ENCODE measurements around the gene CENPP.
"Not testable (repeated sequence)": the region's sequence is repeated elsewhere in the genome, so short reads cannot be mapped to it uniquely, and the experiment has no call there.

The CENPP gene

DNA sequence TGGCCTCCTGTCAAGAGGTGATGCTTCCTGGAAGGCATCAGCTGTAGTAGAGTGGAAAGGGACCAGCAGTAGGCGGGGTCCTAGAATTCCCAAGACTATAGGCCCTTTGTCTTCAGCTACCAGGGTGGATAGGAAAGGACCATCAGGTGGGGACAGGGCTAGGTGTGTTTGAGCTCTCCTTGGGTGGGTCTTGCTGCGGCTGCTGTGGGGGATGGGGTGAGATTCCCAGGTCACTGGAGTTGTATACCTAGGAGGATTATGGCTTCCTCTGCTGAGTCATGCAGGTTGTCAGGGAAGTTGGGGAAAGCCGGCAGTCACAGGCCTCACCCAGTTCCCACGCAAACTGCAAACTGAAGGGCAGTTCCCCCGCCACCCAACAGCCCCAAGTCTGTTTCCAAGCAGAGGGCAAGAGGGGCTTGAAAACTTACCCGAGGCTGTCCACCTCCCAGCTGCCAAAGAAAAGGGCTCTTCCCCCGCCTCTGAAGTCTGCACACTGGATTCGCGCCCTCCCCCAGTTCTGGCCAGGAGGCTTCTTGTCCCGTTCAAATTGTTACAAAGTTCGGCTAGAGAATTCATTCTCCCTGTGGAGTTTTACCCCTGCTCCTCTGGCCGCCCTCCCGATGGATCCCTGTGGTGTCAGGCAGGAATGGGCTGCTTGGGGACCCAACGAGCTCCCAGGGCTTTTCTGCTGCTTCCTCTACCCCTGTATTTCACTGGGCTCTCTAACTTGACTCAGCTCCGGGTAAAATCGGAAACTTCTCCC lies 233.0 kb downstream of the CENPP start:
- no peak for DNase-seq

DNA sequence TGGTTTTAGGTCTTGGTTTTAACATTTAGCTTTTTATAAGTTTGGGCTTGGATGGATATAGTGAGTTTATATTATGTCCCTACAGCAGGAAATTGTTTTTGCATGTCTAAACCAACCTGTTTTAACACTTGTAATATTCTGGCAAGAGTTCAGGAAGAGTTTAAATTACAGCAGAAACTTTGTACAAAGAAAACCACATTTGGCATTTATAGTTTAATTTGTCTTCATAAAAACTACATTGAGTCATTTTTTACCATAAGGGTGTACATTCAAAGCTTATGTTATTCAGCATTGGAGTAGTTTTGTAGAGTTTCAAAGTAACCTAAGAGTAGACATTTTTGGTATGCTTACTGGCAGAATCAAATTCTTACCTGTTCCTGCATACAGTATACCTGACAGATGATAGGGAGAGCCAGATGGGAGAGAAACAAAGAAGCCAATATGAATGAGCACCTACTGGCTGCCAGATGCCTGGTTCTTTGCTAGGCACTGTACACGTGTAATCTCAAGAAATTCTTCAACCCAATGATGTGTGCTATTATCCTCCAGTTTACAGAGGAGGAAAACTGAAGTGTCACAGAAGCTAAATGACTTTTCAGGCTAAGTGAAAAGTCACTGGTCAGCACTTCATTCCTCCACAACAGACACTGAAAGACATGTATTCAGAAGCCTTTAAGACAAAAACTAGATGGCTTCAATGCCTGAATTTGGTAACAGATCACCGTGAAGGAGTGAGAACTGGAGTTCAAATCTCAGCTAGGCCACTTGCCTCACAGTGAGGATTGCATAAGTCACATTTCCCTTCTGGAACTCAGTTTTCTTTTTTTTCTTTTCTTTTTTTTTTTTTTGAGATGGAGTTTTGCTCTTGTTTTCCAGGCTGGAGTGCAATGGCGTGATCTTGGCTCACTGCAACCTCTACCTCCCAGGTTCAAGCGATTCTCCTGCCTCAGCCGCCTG lies 235.9 kb downstream of the CENPP start:
- no peak for DNase-seq

DNA sequence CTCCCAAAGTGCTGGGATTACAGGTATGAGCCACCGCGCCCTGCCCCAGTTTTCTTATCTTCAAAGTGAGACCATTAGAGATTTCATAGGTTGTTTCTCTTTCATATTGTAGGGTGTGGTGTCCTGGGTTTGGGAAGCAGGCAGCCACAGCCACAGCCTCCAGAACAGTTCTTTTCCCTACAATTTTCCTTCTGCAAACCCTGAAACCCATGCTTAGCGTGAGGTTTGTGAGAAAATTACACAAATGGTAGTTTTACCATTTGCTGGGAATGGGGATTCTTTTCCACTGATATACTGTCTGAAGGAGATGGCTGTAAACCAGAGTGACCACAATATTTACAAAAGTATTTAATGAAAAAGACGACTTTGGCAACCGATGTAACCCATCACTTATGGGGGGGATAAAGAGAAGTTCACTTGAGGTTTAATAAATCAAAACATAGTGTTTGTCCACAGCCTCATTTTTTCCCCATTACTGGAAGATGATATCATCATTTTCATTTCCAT lies 236.8 kb downstream of the CENPP start:
- DNase-seq = no peak

DNA sequence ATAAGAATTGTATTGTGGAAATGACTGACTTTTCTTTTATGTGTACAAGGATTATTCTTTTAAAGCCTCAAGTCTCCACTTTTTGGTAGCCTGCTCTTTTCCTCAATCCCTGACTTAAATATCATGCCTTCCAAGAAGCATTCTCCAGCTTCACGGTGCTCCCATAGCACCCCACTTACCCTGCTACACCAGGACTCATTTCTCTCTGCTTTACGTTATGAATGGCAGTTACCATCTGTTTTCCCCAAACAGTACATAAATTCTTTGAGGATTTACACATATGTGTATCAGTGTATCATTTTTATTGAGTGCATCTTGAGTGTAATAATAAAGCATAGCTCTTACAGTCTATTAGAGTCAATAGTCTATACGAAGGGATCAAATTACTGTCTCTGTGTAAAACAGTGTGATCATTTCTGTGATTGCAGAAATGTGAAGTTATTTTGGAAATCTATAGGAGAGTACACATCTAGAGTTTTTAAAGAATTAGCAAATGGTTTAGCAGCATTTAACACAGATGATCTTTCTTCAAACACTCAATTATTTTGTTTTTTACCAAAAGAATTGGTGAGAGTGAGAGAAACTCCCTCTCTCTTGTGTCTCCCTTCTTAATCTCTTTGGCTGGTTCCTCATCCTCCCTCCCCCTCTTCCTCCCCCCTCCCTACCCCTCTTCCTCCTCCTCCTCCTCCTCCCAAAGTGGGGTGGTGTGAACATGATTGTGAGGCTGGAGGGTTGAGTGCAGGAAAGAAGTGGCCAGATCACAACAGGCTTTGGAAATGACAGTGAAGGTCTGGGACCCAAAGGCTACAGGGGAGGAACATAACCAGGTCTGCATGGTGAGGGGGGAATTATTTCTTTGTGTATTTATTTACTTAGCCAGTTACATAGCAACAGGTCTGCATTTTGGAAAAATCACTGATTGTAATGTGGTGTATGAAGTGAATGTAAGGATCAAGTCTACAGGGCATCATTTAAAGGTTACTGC lies 237.7 kb downstream of the CENPP start:
- no peak for DNase-seq

DNA sequence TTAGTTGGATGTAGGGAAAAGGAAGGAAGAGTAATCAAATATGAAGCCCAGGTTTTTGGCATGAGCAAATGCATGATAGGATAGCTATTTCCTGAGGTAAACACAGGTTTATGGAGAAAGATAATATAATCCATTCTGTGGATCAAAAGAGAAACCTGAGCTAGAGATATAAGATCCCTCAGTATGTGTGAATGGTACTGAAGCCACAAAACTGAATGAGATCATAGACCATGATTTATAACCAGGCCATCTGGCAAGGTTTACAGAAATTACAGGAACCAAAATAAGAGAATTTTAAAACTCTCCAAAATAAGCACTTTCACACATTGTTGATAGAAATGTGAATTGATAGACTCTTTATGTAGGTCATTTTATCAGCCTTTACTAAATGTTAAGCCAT lies 238.8 kb downstream of the CENPP start:
- DNase-seq = no peak

DNA sequence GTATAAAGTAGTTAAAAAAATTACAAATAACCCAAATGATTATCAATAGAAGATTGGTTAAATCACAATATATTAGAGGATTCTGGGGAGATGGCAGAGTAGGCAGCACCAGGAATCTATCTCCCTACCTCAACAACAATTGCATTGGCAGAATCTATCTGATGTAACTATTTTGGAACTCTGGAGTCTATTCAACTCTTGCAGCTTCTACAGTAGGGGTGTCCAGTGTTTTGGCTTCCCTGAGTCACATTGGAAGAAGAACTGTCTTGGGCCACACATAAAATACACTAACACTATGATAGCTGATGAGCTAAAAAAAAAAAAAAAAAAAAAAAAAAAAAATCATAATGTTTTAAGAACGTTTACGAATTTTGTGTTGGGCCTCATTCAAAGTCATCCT lies 239.2 kb downstream of the CENPP start:
- DNase-seq = no peak

DNA sequence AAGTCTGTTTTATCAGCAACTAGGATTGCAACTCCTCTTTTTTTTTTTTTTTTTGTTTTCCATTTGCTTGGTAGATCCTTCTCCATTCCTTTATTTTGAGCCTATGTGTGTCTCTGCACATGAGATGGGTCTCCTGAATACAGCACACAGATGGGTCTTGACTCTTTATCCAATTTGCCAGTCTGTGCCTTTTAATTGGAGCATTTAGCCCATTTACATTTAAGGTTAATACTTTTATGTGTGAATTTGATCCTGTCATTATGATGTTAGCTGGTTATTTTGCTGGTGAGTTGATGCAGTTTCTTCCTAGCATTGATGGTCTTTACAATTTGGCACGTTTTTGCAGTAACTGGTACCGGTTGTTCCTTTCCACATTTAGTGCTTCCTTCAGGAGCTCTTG lies 246.1 kb downstream of the CENPP start:
- not testable (repeated sequence) for DNase-seq

DNA sequence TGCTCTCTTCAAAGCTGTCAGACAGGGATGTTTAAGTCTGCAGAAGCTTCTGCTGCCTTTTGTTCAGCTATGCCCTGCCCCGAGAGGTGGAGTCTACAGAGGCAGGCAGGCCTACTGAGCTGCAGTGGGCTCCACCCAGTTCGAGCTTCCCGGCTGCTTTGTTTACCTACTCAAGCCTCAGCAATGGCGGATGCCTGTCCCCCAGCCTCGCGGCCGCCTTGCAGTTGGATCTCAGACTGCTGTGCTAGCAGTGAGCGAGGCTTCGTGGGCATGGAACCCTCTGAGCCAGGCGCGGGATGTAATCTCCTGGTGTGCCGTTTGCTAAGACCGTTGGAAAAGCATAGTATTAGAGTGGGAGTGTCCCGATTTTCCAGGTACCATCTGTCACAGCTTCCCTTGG lies 247.9 kb downstream of the CENPP start:
- DNase-seq = not testable (repeated sequence)

DNA sequence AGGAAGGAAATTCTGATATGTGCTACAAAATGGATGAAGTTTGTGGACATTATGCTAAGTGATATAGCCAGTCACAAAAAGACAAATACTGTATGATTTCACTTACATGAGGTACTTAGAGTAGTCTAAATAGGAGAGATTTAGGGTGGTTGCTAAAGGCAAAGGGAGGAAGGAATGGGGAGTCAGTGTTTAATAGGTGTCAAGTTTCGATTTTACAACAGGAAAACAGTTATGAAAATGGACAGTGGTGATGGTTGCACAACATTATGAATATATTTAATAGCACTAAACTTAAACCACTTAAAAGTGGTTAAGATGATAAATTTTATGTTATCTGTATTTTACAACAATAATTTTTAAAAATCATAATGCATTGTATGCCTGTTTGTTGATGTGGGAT lies 250.4 kb downstream of the CENPP start:
- no peak for DNase-seq

DNA sequence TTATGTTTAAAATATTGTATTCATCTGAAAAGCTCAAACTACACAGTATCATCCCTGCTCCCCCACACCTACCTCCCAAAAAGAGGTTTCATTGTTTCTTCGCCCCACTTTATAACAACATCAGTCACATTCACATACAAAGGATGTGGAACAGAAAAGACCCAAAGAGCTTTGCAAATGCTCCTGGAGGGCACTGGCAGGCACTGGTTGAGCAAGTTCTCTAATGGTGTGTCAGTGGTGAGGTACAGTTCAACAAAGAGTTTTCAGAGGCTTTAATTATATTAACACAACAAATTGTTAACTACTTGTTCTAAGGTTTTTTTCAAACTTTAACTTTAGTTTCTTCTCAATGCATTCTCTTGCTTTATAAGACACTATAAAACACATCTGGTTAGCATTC lies 264.2 kb downstream of the CENPP start:
- DNase-seq = no peak

DNA sequence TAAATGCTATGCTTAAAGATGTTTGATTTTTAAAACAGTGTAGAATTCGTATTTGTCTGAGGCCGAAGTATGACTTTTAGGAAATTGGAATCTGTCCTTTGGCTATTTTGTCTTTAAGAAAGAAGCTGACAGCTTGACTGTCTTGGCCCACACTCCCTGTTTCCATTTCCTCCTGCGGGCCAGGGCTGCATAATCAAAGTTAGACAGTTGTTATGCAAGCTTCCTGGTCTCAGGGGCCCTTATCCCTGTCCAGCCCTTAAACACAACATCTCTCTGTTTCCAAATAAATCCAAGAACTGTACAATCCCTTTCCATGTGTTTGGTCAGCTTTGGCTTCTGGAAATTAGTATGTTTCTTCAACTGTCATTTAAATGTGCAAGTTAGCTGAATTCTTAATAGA lies 264.6 kb downstream of the CENPP start:
- DNase-seq = no peak

DNA sequence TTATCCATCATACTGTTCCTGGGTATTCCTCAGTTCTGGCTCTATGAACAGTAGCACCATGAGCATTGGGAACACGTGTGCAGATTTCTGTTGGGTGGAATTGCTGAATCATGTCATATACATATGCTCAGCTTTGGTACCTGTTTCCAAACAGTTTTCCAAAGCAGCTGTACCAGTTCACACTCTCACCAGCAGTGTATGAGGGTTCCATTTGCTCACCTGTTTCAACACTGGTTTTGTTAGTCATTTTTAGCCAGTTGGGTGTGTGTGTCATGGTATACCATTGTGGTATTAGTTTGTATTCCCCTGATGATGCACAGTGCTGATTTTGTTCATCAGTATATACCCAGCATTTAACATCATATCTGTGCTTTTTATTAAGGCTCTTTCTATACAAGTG lies 266.8 kb downstream of the CENPP start:
- DNase-seq = no peak

DNA sequence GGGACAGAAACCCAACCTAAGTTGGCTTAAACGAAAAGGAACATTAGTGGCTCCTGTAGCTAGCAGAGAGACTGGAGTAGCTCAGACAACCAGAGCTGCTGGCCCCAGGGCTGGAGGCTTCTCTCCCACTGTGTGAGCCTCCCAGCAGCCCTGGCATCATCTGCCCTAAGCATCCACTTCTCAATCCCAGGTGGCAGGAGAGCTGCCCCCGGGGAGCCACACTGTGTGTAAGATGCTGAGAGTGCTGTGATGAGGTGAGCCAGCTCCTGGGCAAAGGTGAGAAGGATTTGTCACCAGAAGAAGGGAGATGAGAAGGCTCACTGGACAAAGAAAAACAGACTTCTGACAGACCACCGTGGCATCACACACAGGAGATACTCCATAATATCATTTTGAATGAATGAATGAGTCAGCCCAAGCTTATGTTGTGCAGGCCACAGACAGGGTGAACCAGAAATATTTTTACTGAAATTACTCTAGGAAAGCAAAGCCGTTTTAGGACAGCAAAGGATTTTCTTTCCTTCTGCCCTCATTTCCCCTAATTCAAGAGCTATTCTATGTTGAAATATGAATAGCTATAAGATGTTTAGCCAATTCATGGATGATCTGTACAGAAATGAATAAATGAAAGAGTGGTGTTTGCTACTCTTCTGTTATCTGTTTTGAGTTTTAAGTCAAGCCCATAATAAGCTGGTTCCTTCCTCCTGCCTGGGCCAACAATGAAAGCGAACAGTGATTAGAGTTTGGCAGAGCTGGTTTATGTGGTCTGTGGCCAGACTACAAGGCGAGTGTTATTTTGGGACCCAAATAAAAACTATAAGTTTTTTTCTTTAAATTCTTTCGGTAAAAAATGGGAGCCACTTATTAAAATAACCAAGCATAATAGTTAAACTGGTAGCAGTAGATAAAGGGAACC lies 267.5 kb downstream of the CENPP start:
- no peak for DNase-seq

DNA sequence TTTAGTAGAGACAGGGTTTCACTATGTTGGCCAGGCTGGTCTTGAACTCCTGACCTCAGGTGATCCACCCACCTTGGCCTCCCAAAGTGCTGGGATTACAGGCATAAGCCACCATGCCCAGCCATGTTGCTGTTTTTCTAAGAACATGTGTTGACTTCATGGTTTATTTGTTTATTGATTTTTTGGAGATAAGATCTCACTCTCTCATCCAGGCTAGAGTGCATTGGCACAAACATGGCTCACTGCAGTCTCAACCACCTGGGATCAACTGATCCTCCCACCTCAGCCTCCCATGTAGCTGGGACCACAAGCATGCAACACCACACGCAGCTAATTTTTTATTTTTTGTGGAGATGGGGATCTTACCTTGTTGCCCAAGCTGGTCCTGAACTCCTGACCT lies 269.3 kb downstream of the CENPP start:
- DNase-seq = not testable (repeated sequence)

DNA sequence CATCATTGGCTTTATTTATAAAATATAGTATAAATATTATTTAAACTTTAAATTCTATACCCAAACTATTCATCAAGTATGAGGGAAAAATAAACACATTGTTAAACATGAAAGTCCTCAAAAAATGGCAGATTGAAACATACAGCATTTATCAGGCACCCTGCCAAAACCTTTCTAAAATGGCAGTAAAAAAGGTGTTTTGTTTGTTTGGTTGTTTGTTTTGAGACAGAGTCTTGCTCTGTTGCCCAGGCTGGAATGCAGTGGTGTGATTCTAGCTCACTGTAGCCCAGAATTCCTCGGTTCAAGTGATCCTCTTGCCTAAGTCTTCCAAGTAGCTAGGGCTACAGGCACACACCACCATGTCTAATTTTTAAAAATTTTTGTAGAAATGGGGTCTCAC lies 270.2 kb downstream of the CENPP start:
- no peak for DNase-seq

DNA sequence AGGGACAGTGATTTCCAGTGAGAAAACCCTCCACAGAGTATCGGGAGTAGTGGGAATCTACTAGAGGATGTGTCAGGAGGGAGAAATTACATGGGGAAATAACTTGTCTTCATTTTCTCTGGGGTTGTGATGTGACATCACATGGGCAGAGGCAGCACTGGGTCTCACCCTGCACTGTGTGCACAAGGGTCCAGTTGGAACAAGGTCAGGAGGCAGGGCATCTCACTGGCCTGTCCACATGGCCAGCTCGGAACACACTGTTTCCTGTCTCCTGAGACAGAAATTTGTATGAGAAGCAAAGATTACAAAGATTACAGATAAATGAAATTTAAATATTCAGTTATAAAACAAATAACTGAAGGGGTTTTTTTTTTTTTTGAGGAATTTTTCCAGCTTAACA lies 272.6 kb downstream of the CENPP start:
- no peak for DNase-seq

DNA sequence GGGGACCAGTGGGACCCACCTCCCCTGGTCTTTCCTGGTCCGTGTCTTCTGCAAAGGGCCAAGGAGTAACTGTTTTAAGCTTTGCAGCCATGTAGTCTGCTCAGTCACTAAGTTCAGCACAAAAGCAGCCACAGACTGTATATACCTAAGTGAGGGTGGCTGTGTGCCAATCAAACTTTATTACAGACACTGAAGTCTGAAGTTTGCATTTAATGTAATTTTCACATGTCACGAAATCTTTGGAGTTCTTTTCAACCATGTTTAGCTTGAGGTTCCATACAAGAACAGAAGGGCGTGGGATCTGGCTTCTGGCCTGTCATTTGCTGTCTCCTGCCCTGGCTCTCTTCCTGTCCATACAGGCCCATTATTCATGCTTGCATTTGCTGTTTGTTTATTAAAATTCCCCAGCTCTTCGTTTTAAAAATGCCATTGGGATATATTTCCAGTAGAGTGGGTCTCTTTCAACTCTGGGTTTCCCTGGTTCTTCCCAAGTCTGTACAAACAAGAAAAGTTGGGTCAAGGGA lies 274.2 kb downstream of the CENPP start:
- no peak for DNase-seq

DNA sequence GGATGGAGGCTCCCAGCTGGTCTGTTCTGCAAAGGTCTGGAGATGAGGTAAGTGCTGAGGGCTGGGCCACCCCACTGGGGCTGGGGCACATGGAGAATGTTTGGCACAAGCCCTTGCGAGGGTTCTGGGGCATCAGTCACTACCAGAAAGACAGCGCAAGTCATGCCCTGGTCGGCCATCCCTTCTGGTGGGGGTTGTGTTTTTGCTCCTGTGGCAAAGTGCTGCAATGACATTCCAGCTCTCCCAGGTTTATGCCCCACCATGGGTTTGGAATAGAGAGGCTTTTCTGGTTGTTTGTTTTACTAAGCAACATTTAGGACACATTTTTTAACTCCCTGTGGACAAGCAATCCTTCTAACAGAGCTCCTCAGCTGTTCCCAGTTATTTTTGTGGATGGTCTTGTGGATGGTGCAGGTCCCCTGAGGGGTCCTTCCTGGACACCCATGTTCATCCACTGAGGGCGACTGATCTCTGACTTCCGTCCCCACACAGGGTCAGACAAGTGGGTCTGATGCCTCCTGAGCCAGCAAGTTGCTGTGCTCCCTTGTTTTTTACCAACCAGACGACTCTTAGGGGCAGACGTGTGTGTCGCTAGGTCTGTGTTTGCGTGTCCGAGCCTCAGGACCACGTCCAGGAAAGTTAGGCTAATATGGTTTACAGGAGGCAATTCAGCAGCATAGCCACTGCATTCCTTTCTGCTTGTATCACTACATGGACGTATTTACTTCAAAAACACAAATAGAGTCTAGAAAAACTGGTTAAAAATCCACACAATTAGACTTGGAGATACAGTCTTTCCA lies 274.9 kb downstream of the CENPP start:
- no peak for DNase-seq

DNA sequence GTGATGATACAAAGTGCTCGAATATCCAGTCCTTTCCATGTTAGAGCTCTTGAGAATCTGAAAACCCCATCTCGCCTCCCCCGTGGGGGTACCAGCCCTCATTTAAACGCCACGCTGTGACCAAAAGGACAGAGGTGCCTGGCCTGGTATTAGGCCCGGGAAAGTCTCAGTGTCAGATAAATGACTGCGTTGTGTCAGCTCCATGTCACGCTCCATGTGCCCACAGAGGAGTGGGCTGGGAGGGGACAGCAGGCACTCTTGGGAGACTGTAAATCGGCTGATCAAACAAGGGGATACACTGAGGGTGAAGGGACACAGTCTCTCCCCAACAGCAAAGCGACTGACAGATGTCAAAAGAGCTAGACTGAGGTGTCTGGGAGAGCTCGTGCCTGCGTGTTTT lies 275.7 kb downstream of the CENPP start:
- DNase-seq = no peak

DNA sequence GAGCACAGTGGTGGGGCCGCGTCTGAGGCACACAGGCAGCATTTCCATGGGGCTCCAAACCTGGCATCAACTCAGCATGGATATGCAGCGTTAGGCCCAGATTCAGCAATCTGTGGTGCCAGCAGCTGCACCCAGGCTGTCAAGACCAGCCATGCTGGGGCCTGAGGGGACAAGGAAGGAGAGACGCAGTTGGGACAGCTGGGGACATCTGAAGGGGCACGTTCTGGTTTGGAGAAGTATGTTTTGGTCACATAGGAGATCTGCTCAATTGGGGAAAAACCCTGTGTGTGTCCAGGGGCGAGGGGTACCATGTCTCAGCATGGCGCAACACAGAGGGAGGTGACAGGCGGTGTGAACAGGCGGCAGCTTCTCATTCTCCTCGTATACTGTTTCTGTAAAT lies 276.7 kb downstream of the CENPP start:
- no peak for DNase-seq
